Hematopoietic multipotent progenitor cell treated with erythropoietin and hydrocortisone succinate and interleukin-3 and kit ligand, for 8 days (in vitro differentiated cells): ENCODE measurements around the gene MATN3.
A peak's percentile ranks its signal among the peaks of the same experiment; 100 is the strongest.
"Not testable (repeated sequence)": the region's sequence is repeated elsewhere in the genome, so short reads cannot be mapped to it uniquely, and the experiment has no call there.

Experiments used
- DNase-seq: peaks from one replicate; pipeline ENCODE4 v3.0.0-alpha.2; 2015

The MATN3 gene

GRCh38 chr2:20012282-20013125, at the start of gene MATN3:
MATN3 (minus strand) TSS chr2:20012668; CDS start chr2:20012631, 37 bp downstream.
- no peak for DNase-seq

GRCh38 chr2:20061940-20062339, 49.5 kb upstream of the MATN3 start:
- DNase-seq = no peak

GRCh38 chr2:20061476-20061875, 49.0 kb upstream of the MATN3 start:
- no peak for DNase-seq

GRCh38 chr2:20060106-20060505, 47.6 kb upstream of the MATN3 start:
- no peak for DNase-seq

- no peak for DNase-seq
Measured at GRCh38 chr2:20057268-20057667, 44.8 kb upstream of the MATN3 start.

GRCh38 chr2:20054931-20055330, 42.5 kb upstream of the MATN3 start:
- no peak for DNase-seq

GRCh38 chr2:20054119-20054518, 41.7 kb upstream of the MATN3 start:
- no peak for DNase-seq

GRCh38 chr2:20052861-20053281, 40.4 kb upstream of the MATN3 start:
- peak; percentile 89 for DNase-seq

- DNase-seq = peak; percentile 7
Measured at GRCh38 chr2:20052229-20052851, 39.9 kb upstream of the MATN3 start.

GRCh38 chr2:20051532-20052228, 39.2 kb upstream of the MATN3 start, which contains the start of gene LAPTM4A:
LAPTM4A (minus strand) TSS chr2:20051628; CDS start chr2:20051520, 108 bp downstream.
- peak; percentile 100 for DNase-seq

- DNase-seq = peak; percentile 68
Measured at GRCh38 chr2:20050646-20051531, 38.4 kb upstream of the MATN3 start.

GRCh38 chr2:20050104-20050645, 37.7 kb upstream of the MATN3 start:
- DNase-seq = peak; percentile 88

- DNase-seq = no peak
Measured at GRCh38 chr2:20049637-20050036, 37.2 kb upstream of the MATN3 start.

- DNase-seq = no peak
Measured at GRCh38 chr2:20048488-20049448, 36.3 kb upstream of the MATN3 start.

- not testable (repeated sequence) for DNase-seq
Measured at GRCh38 chr2:20045712-20046292, 33.3 kb upstream of the MATN3 start.

- no peak for DNase-seq
Measured at GRCh38 chr2:20044778-20045177, 32.3 kb upstream of the MATN3 start.

GRCh38 chr2:20042531-20042930, 30.1 kb upstream of the MATN3 start:
- no peak for DNase-seq

GRCh38 chr2:20040489-20041172, 28.2 kb upstream of the MATN3 start:
- no peak for DNase-seq

- no peak for DNase-seq
Measured at GRCh38 chr2:20037660-20038059, 25.2 kb upstream of the MATN3 start.
